Stimulated activated CD8-positive, alpha-beta memory T cell treated with anti-CD3 and anti-CD28 coated beads, Interleukin-7, amount 100 ng/mL, for 4 hours (primary cell): ENCODE measurements around the gene CADM3.

Experiments
- DNase-seq, 2 donors: peaks; one replicate each; pipeline ENCODE4 v3.0.0-alpha.2; 2020; ENCODE audit warnings: low read depth in 2 of 2

CADM3 gene

DNA sequence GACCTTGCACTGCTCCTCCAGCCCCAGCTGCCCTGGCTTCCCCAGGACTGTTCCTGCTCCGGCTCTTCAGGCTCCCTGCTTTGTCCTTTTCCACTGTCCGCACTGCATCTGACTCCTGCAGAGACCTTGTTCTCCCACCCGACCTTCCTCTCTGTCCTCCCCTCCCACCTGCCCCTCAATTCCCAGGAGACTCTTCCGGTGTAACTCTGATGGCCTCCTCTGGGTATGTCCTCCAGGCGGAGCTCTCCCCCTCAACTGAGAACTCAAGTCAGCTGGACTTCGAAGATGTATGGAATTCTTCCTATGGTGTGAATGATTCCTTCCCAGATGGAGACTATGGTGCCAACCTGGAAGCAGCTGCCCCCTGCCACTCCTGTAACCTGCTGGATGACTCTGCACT lies 33.8 kb downstream of the CADM3 start:
- DNase-seq: no peak

- DNase-seq: no peak
Measured at GRCh38 chr1:159206110-159206509, 34.7 kb downstream of the CADM3 start.

- DNase-seq: no peak
Measured at GRCh38 chr1:159207080-159207479, 35.7 kb downstream of the CADM3 start.

DNA sequence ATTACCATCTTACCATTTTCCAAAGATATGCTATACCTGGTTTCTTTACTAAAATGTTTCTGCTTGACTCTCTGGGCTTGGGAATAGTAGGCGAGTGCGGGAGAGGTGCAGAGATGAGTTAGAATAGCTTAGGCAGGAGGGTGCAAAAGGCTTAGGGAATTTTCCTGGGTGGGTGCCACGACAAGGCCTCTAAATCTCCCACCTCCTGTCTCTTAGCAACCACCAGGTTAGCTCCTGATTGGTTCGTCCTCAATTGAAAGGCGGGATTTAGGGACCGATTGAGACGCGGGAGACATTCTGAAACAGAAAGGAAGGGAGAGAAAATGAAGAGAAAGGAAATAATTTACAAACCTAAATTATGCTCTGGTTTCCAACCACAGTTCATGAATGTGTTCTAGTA lies 36.4 kb downstream of the CADM3 start:
- no peak for DNase-seq

GRCh38 chr1:159208175-159208825 lies 36.9 kb downstream of the CADM3 start:
- no peak for DNase-seq

DNA sequence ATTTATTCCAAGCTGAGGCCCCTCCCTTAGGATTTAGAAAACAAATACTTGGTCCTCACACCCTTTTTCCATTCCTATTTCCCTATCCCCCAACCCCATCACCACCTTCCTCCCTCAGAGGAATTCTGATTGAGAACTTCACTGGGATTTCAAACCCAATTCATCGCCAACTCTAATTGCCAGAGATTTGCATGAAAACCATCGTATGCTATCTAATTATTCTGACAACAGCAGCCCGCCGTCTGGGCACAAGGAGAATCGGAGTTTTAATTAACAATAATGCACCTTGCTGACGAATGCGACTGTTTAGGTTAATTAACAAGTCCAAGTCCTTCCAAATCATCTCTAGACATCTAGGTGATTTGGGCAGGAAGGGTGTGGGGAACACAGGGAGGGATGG lies 37.6 kb downstream of the CADM3 start:
- DNase-seq: no peak

GRCh38 chr1:159211331-159212136 lies 40.1 kb downstream of the CADM3 start:
- no peak for DNase-seq

DNA sequence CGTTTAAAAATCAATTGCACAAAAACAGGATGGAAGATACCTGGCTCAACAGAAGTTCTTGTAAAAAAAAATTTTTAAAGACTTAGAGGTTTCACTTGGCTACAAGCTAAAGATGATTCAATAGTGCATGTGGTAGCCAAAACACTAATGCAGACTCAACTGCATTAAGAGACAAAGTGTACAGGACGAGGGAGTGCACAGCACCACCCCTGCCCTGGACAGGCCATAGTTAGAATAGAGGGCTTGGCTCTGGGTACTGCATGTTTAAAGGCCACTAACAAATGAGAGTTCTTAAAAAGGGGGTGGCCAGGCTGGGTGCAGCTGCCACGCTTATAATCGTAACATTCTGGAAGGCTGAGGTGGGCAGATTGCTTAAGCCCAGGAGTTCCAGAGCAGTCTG lies 41.2 kb downstream of the CADM3 start:
- DNase-seq: no peak

DNA sequence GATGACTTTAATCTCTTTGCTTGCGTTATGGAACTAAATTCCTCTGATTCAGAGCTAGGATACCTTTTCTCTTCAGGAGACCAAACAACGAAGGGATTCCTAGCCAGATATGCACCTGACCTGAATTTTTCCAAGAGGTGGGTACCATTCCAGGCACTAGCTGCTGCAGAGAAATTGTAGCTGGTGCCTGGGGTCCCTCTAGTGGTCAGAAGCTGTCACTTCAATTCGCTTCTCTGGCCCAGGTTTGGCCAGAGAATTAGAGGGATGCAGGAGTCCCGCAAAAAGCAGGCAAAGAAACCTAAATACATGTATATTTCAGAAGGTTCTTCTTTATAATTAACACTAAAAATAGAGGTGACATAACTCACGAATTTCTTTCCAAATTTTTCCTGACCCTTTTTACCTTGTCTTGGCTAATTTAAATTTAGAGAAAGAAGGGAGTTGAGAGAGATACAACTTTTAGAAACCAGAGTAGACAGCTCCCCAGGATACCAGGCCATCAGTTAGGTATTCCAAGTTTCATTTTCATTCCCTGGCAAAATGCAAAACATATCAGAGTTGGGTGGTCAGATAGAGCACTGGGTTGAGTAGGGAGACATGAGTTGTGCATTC lies 42.8 kb downstream of the CADM3 start:
- DNase-seq: no peak

GRCh38 chr1:159218649-159219636 lies 47.5 kb downstream of the CADM3 start:
- DNase-seq: no peak

- DNase-seq: no peak
Measured at GRCh38 chr1:159222075-159222865, 50.9 kb downstream of the CADM3 start.

- DNase-seq: no peak
Measured at GRCh38 chr1:159223004-159223403, 51.6 kb downstream of the CADM3 start.

GRCh38 chr1:159228554-159228953 lies 57.1 kb downstream of the CADM3 start:
- no peak for DNase-seq

DNA sequence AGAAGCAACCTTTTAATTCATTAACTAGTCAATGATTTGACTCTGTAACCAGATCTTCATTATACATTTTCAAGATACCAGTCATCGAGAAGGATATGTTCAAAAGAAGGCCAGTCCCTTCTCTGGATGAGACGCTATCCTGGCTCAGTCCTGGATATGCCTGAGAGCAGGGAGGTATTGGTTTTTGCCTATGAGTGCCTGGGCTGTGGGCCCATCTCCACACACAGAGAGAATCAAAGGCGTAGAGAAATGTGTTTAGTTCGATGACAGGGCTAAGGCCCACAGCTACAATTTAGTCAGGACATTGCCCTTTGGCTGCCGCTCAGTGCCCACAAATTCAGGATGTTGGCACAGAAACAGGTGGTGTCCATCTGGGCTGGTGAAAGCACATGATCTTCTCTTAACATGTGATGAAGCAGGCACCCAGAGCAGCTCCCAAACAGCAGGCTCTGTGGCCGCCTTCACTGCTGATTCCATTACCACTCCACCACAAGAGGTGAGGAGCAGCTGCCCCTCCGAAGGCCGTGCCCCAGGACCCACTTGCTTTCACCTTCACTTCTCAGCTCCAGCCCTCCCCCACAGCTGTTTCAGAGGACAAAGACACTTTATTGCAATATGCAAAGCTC lies 58.0 kb downstream of the CADM3 start:
- DNase-seq: no peak

DNA sequence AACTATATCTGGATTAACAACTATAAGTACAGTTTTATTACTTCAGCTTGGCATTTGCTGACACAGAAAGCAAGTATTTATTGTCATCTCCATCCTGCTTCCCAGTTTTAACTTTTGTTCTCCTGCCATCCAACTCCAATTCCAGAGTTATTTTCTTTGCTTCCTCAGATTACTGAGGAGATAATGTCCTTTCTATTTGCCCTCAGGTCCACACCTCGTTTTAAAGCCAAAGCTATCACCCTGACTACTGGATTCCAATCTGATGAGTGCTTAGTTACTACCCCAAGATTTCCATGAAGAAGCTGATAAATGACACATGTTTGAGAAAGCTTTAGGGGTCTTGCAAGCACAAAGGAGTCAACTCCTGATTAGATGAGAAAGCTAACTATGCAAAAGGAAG lies 58.5 kb downstream of the CADM3 start:
- no peak for DNase-seq

- DNase-seq: no peak
Measured at GRCh38 chr1:159239551-159240220, 68.3 kb downstream of the CADM3 start.

GRCh38 chr1:159247266-159247665 lies 75.9 kb downstream of the CADM3 start:
- no peak for DNase-seq

- DNase-seq: no peak
Measured at GRCh38 chr1:159248311-159248710, 76.9 kb downstream of the CADM3 start.

DNA sequence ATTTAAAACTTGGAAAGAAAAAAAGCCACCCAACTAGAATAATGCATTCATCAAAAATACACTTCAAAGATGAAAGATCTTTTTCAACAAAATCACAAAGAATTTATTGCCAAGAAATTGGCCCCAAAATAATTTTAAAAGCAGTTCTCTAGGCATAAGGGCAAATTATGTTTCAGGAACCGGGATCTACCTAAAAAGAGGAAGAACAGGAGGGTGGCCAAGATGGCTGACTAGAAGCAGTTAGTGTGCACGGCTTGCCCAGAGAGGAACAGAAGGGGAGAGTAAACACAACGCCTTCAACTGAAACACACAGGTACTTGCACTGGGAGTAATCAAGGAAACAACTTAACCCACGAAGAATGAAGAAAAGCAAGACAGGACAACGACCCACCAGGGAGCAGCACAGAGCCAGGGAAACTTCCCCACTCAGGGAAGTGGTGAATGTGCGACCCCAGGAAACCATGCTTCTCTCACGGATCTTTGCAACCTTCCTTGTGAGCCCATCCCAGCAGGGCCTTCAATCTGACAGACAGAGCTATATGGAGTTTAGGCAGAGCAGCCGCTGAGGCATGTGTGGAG lies 79.3 kb downstream of the CADM3 start:
- DNase-seq: no peak
